Esophagus muscularis mucosa (tissue), 4 donors: ENCODE measurements around the gene SLC16A13. TPM values are rescaled to one million over a fixed set of nuclear protein-coding genes. Genes with fewer than 3 reads are reported as not detected.
A peak's percentile ranks its signal among the peaks of the same experiment; 100 is the strongest.

Experiments
- DNase-seq: peaks from one replicate; pipeline ENCODE4 v3.0.0-alpha.2; 2017; ENCODE audit errors: extremely low spot score
- H3K27ac ChIP-seq, 4 donors: fragments of 200-600 bp; sonication (generic); replicated peaks in 1 of 4; 1 replicate in 3 of 4; 2 replicates in 1 of 4; pipeline ENCODE4 v1.5.1; 2016 to 2019; ENCODE audit warnings: mild to moderate bottlenecking in 1 of 4
- H3K27me3 ChIP-seq, 4 donors: fragments of 200-600 bp; sonication (generic); one replicate each; pipeline versions ENCODE4 v1.5.1 to v1.6.0; 2016 to 2019
- H3K36me3 ChIP-seq, 4 donors: fragments of 200-600 bp; sonication (generic); one replicate each; pipeline ENCODE4 v1.5.1; 2016 to 2019
- H3K4me1 ChIP-seq, 4 donors: fragments of 200-600 bp; sonication (generic); one replicate each; pipeline ENCODE4 v1.5.1; 2016 to 2019
- H3K4me3 ChIP-seq, 4 donors: fragments of 200-600 bp; sonication (generic); 1 replicate in 2 of 4; 2 replicates in 2 of 4; pipeline ENCODE4 v1.5.1; 2016 to 2019; ENCODE audit warnings: mild to moderate bottlenecking in 4 of 4, moderate library complexity in 1 of 4
- H3K9me3 ChIP-seq, 4 donors: fragments of 200-600 bp; sonication (generic); 1 replicate in 3 of 4; 2 replicates in 1 of 4; pipeline ENCODE4 v1.5.1; 2016 to 2019
- CTCF ChIP-seq, 3 experiments: fragments of 200-600 bp in 2 of 3; fragments of 450-650 bp in 1 of 3; sonication (generic) in 2 of 3; IDR thresholded peaks; one replicate each; pipeline ENCODE4 v1.5.1; 2017 to 2019; ENCODE audit warnings: antibody characterized with exemption in 3 of 3, mild to moderate bottlenecking in 2 of 3, moderate library complexity in 1 of 3
- EP300 ChIP-seq: sonication (generic); formaldehyde crosslinking; IDR thresholded peaks from one replicate; pipeline ENCODE4 v1.6.1; 2017; ENCODE audit warnings: antibody characterized with exemption
- POLR2A ChIP-seq: fragments of 450-650 bp; IDR thresholded peaks from one replicate; pipeline ENCODE4 v1.6.1; 2017; ENCODE audit warnings: antibody characterized with exemption, moderate library complexity, mild to moderate bottlenecking, low read depth
- POLR2AphosphoS5 ChIP-seq, 2 donors: sonication (generic); formaldehyde crosslinking; IDR thresholded peaks; one replicate each; pipeline ENCODE4 v1.6.1; 2017; ENCODE audit warnings: antibody characterized with exemption in 2 of 2
- WGBS: methylation state at CpG from one replicate; pipeline ENCODE4 v1.1.5; 2018; 5-methylcytosine and 5-hydroxymethylcytosine counted together
- intact Hi-C: fragments of 100-400 bp; cut with DNase I; formaldehyde crosslinking; loops from one replicate; pipeline ENCODE4 v1.15.1; 2023
- total RNA-seq, 4 donors: library from RNA; depleted of rRNA; stranded (reverse); fragments of >200 nt; gene quantifications; one replicate each; pipeline versions ENCODE4 v1.1.0 to v1.2.1, GENCODE V29; 2016

SLC16A13 gene
- total RNA-seq, 4 donors from 2014 or later: 0.19 to 1.2 (median 0.65) TPM

GRCh38 chr17:7004398-7005253 lies 31.2 kb upstream of the SLC16A13 start:
- Histone ChIP-seq H3K27me3 (no peaks in the 10 kb centered on the region), H3K36me3 (peaks cover 23 to 76% (median 57%) of the 10 kb centered on the region in 4 donors), H3K4me3 (no peak overlapping the region), H3K27ac (no peak overlapping the region), H3K9me3 (no peaks in the 10 kb centered on the region), H3K4me1 (peaks cover 0 to 21% (median 6%) of the 10 kb centered on the region in 4 donors)
- intact Hi-C loops: loop anchor here (2.0 to 10.0 kb wide), 3 partner anchors 94 to 337 kb away; no protein-coding TSS in a partner anchor
- TF ChIP-seq POLR2A (no peak), CTCF (IDR thresholded peaks at IDR 0.05) (peak; percentile 64 to 77 (median 67)), POLR2AphosphoS5 (IDR thresholded peaks at IDR 0.05) (no peak), EP300 (no peak)
- 90% methylated on average over 2 of the region's 2 CpGs for WGBS
- no peak for DNase-seq

GRCh38 chr17:7005716-7006115 lies 30.1 kb upstream of the SLC16A13 start:
- H3K4me3 ChIP-seq: no peak overlapping the region
- DNase-seq: no peak
- H3K27me3 ChIP-seq: no peaks in the 10 kb centered on the region
- H3K36me3 ChIP-seq: peaks cover 16 to 71% (median 50%) of the 10 kb centered on the region in 4 donors
- TF ChIP-seq POLR2A (no peak), CTCF (IDR thresholded peaks at IDR 0.05) (no peak), POLR2AphosphoS5 (IDR thresholded peaks at IDR 0.05) (no peak)
- H3K4me1 ChIP-seq: peaks cover 4 to 32% (median 16%) of the 10 kb centered on the region in 4 donors
- no peak overlapping the region for H3K27ac ChIP-seq
- WGBS: 68% methylated on average over 6 of the region's 7 CpGs
- intact Hi-C loops: loop anchor here (2.0 to 10.0 kb wide), 2 partner anchors 95 to 161 kb away; no protein-coding TSS in a partner anchor
- no peaks in the 10 kb centered on the region for H3K9me3 ChIP-seq

GRCh38 chr17:7007143-7007542 lies 28.7 kb upstream of the SLC16A13 start:
- Histone ChIP-seq H3K36me3 (peaks cover 13 to 56% (median 35%) of the 10 kb centered on the region in 4 donors), H3K27me3 (no peaks in the 10 kb centered on the region), H3K4me3 (no peak overlapping the region), H3K27ac (no peak overlapping the region), H3K9me3 (no peaks in the 10 kb centered on the region), H3K4me1 (peaks cover 16 to 43% (median 28%) of the 10 kb centered on the region in 4 donors)
- intact Hi-C loops: loop anchor here (10.0 kb wide), 1 partner anchor 162 kb away; no protein-coding TSS in a partner anchor
- WGBS: 81% methylated on average over 2 of the region's 2 CpGs
- TF ChIP-seq POLR2AphosphoS5 (IDR thresholded peaks at IDR 0.05) (no peak), POLR2A (no peak), CTCF (IDR thresholded peaks at IDR 0.05) (no peak), EP300 (no peak)
- no peak for DNase-seq

- H3K9me3 ChIP-seq: no peaks in the 10 kb centered on the region
- H3K27ac ChIP-seq: no peak overlapping the region
- WGBS: 97% methylated on average over 2 of the region's 2 CpGs
- no peaks in the 10 kb centered on the region for H3K27me3 ChIP-seq
- no peak for DNase-seq
- H3K4me1 ChIP-seq: peaks cover 32 to 61% (median 48%) of the 10 kb centered on the region in 4 donors
- intact Hi-C loops: no loop called here
- peak overlapping the region in 1 of 4 donors; percentile 90 for H3K4me3 ChIP-seq
- no peak for TF ChIP-seq EP300
- peaks cover 0 to 41% (median 21%) of the 10 kb centered on the region in 4 donors for H3K36me3 ChIP-seq
Observed at GRCh38 chr17:7010523-7010922, 25.3 kb upstream of the SLC16A13 start.

GRCh38 chr17:7011415-7011814 lies 24.4 kb upstream of the SLC16A13 start:
- H3K9me3 ChIP-seq: no peaks in the 10 kb centered on the region
- no peak for DNase-seq
- TF ChIP-seq POLR2AphosphoS5 (IDR thresholded peaks at IDR 0.05): no peak
- peak overlapping the region; percentile 71 to 94 (median 90) for H3K4me3 ChIP-seq
- intact Hi-C loops: no loop called here
- peaks cover 39 to 69% (median 57%) of the 10 kb centered on the region in 4 donors for H3K4me1 ChIP-seq
- peaks cover 0 to 40% (median 20%) of the 10 kb centered on the region in 4 donors for H3K36me3 ChIP-seq
- H3K27ac ChIP-seq: peak overlapping the region in 2 of 4 donors; percentile 92 to 94
- 56% methylated on average over 14 of the region's 14 CpGs for WGBS
- no peaks in the 10 kb centered on the region for H3K27me3 ChIP-seq
